GM19463 (cell line): ENCODE measurements around the gene IL1R2.

Experiments used
- ATAC-seq: cut with Tn5 transposase; IDR thresholded peaks from one replicate; pipeline ENCODE4 v1.9.1; 2021; ENCODE audit warnings: mild to moderate bottlenecking, moderate library complexity; ENCODE audit not compliant: unreplicated experiment

The IL1R2 gene

DNA sequence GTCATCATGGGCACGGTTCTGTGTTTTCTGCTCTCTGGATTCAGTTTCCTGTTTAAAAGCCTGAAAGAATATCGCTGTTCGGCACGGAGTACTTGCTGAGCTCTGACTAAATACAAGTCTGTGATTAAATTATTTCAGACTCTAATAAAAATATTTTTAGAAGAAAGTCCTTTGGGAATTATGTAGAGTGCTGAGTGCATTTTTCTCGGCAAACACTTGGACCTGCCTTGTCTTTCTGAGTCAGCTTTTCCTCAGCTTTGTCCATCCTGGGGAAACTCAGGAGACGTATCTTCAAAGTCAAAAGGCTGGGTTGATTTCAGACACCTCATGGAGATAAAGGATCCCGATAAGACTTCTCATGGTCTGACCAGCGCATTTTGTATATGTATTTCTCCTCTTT is 45.9 kb downstream of the IL1R2 start:
- ATAC-seq = no peak

DNA sequence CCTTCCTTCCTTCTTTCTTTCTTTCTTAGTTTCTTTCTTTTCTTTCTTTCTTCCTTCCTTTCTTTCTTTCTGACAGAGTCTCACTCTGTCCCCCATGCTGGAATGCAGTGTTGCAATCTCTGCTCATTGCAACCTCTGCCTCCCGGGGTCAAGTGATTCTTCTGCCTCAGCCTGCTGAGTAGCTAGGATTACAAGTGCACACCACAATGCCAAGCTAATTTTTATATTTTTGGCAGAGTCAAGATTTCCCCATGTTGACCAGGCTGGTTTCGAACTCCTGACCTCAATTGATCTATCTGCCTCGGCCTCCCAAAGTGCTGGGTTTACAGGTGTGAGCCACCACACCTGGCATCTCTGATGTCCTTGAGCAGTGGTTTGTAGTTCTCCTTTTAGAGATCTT is 48.5 kb downstream of the IL1R2 start:
- no peak for ATAC-seq

DNA sequence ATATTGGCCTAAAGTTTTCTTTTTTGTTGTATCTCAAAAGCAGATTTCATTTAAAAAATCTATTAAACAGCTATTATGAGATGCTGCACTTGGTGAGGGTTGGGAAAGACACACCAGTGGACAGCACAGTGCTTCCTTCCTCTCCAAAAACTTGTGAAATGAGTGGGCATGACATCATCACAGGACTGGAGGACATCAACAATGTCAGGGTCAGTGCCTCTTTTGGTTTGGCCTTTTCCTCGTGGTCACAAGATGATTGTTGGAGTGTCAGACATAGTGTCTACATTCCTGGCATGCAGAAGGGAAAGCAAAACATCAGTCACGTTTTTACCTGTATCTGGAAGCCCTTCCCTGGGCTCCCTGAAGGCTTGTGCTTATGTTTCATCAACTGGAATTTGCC is 49.6 kb downstream of the IL1R2 start:
- ATAC-seq = no peak

DNA sequence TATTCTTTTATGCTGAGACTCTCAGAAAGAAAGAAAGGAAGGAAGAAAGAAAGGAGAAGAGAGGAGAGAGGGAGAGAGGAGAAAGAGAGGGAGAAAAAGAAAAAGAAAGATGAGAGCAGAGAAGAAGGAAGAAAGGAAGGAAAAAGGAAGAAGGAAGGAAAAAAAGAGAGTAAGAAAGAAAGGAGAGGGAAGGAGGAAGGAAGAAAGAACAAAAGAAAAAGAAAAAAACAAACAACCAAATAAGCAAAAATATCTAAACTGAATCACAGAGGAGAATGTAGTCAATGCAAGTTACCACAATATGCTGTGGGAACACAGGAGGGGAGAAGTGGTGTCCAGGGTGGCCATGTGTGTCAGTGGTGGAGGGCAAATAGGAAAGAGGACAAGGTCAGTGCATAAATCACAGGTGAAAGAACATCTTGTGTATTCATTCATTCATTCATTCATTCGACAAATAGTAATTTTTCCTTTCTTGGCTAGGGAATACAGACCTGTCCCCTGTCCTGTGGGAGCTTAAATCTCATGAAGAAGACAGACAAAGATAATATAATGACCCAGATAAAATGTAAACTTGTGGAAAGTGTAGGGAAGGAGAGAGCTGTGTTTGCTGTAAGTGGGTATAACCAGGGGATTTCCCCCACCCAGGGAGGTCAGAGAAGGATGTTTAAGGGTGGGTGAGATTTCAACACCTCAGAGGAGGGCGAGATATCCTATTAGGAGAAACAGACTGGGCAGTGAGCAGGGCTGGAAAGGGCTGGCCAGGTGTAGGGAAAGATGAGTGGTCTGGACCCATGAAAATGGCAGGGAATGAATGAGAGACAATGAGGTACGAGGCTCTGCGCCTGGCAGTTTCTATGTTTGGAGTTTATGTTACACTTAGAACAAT is 50.7 kb downstream of the IL1R2 start:
- ATAC-seq = no peak

DNA sequence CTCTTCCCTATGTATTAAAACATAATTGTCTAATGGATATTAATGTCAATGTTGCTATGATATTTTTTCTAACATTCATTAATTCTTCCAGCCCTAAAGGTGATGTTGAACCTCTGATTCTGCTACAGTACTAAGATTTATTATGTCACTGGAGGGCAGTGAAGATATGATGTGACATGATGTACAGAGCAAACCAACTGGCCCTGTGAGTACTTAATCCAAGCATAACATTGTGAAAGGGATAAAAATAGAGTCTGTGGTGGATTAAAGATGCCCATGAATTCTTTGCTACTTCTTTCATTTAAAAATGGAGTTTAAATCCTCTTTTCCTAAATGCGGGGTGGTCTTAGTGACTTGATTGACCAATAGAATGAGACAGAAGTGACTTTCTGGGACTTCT is 51.8 kb downstream of the IL1R2 start:
- no peak for ATAC-seq

DNA sequence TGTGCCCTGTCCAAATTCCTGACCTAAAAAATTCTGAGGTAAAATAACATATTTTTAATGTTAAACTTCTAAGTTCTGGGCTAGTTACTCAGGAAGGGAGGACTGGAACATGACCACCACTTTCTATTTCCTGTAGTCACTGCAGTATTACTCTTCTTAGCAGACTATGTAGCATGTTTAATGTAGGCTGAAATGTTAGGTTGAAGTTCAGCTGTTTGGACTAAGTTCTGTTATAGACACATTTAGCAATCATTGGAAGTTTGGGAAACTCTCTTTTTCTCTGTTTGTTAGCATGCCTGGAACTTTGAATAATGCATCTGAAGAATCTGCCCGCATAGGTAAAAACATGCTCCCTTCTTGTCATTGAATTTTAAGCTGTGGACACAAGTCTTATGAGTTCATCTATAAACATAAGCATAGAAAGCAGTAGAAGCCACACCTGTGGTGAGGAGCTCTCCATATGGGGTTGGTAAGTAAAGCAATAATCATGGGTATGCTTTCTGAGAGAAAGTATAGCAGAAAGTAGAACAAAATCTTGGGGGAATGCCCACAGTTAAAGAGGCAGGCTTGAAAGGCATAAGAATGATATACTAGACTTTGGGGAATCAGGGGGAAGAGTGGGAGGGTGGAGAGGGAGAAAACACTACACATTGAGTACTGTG is 52.6 kb downstream of the IL1R2 start:
- no peak for ATAC-seq

DNA sequence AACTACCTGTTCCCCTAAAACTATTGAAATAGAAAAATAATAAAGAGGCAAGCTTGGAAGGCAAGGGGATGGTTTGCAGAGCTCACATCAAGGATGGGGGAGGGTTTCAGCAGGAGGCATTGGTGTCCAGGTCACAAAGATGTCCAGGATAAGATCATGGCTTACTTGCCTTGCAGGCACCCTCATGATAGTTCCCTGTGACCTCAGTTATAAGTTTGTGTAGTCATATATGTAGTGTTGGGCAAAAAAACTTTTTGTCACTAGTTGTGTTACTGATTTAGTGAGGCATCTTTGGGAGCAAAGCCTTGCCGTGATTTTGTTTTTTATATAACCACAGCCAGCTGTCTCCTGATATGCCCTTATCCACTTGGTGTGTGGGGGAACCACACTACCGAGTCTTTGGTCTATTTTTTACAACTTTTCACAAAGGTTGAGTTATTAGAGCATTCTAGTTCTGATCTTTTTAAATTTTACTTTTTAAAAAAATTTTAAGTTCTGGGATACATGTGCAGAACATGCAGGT is 53.3 kb downstream of the IL1R2 start:
- no peak for ATAC-seq

DNA sequence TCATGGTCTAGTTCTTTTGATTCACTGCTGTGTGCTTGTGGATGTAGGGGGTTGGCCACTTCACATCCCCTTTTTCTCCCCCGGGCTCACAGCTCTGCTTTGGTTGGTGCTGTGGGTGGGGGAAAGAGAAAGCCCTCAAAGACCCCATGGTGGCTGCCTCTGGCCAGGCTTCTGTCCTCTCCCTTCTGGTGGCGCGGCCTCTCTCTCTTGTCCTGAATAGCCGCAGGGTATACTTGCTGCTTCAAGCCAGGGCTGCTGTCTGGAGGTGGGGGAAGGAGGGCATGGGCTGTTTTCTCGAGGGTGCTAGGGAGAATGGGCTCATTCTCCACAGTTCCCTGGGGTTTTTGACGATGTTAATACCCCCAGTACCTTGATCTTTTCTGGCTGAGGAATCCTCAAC is 53.9 kb downstream of the IL1R2 start:
- ATAC-seq = no peak

DNA sequence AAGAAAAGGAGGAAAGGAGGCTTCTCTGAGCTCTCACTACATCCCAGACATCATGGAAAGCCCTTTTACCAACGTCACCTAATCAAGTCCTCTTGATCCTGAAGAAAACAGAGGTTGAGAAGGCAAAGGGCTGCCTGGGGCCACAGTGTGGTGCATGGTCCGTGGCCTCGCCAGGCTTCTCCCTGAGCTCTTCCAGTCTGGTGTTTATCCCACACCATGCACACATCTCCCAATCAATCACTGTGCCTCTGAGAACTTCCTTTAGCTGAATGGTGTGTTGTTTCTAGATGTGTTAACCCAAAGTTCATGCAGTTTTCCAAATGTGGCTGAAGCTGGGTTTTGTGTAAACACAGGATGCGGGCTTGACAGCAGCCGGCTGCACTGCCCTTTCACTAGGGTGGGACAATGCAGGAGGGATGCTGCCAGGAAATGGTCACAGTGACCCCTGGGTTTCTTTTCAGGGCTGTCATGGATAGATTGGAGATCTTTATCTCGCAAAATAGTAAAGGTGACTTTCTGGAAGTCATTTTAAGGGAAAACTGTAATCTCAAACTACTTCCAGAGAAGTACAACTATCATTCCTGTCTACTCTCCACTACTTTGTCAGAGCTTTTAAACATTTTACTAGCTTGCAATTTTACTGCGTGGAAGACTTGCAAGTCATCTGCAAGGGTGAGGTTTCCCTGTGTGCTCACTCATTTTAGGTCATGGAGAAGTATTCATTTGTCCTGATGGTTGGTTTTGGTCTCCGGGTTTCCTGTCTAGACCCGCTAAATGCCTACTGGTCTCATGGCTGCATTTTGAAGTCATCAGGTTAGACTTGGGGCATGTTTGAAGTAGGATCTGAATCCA is 54.6 kb downstream of the IL1R2 start:
- no peak for ATAC-seq

DNA sequence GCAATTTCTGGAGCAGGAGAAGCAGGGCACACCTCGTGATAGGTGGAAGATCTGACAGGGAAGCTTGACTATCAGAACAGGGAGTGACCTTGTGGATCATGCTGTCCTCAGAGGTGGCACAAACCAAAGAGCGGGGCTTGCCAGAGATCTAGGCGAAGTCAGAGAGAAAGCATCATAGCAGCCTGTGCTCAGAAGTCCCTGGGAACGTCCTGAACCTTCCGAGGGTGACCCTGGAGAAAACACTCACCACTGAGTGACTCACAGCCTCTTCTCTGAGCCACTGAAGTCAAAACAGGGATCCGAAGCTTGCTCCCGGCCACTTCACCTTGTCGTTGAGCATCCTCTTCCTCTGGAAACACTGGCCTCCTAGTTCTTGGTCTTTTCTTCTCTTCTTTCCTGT is 56.7 kb downstream of the IL1R2 start:
- ATAC-seq = no peak

DNA sequence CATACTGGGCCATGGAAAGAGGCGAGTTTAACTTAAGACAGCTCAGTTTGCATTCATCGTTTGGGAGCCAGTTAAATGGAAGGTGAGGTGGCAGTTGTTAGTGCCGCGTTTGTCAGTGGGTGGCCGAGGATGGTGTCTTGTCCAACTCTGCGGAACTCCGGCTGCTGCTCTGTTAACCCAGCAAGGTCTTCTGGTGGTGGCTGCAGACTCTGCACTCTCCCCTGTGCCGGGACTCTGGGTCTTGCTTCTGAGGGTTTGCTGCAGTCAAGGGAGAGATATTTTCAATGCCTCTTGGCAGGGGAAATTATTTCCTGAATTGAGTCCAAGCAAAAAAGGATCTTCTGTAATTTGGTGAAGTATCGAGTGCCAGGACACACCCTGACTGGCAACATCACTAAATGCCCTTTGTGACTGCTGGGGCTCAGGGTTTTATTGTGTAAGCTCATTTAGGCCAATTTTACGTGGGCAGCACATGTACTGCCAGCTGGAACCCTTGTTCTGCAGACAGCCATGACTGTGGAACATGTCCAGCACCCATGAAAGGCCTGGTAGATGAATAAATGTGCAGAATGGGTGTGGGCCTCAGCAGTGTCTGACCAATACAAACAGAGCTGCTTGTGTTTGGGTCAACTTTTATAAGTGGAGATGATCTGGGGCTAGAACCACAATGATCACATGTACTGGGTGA is 58.1 kb downstream of the IL1R2 start:
- ATAC-seq = no peak

DNA sequence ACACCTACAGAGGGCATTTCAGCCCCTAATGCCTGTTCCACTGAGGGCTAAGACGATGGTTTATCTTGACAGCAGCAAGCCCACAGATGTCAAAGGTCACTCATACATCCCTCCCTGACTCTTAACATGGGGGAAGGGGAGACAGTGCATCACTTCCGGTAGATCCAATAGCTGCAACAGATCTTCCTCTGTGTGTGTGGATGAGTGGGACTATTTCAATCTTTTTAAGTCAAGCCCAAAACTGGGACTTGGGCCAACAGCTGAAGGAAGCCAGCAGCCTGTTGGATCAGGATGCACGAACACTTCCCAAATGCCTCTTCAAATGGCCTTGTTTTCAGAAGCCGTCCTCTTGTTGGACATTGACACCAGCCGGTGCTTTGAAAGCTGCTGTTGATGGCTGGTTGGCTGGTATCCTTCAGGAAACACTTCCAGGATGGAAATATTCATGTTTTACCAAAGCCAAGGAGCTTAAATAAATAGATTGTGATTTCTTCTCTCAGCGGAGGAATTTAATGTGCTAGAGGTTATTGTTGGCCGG is 59.2 kb downstream of the IL1R2 start:
- no peak for ATAC-seq

DNA sequence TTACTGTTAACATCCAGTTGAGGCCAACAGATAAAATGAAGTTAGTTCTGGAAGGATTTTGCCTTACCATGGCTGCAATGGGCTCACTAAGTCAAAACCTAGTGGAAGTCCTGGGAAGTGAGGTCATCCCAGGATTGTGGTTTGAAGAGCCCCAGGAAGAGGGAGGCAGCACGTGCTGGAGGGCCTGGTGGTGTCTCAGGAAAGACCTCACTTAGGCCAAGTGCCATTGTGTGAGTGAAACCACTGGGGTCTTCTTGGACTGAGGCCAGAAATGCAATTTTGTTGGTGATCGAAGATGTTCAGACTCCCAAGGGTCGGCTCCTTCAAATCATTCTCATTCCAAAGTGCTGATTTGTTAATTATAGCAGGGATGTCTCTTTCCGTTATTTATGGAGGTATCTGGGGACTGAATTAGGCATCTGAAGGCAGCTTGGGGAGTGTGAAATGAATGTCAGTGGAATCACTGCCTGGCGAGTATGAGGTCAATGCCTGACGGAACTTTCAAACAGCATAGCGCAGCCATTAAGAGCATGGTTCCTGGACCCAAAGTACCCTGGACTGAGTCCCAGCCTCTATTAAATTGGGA is 60.0 kb downstream of the IL1R2 start:
- ATAC-seq = no peak

DNA sequence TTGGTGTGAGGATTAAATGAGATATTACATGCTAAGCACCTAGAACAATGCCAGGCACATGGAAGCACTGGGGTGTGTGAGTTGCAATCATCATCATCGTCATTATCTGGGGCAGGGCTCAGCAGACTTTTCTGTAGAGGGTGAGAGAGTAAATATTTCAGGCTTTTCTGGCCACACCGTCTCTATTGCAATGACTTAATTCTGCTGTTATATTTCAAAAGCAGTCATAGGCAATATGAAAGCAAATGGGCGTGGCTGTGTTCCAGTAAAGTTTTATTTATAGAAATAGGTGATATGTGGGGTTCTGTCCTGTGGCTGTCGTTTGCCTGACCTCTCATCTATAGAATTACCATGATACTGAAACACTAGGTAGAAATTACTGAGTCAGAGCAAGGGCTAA is 60.6 kb downstream of the IL1R2 start:
- ATAC-seq = no peak

DNA sequence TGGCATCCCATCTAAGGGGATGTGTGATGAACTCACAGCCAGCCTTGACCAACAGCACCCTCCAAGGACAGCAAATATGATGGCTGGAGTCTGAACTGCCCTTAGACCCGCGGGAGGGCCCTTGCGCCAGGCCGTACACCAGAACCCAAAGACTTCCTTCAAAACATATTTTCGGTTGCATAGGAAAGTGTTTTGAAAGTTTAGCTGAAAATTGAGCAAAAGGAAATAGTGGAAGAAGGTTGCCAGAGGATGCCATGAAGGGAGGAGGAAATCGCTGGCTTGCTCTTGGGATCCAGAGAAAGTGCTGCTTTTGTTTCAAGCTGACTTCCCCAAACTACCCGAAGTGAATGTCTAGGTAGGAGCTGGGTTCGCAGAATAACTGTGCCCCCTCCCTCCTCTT is 61.3 kb downstream of the IL1R2 start:
- ATAC-seq = no peak

DNA sequence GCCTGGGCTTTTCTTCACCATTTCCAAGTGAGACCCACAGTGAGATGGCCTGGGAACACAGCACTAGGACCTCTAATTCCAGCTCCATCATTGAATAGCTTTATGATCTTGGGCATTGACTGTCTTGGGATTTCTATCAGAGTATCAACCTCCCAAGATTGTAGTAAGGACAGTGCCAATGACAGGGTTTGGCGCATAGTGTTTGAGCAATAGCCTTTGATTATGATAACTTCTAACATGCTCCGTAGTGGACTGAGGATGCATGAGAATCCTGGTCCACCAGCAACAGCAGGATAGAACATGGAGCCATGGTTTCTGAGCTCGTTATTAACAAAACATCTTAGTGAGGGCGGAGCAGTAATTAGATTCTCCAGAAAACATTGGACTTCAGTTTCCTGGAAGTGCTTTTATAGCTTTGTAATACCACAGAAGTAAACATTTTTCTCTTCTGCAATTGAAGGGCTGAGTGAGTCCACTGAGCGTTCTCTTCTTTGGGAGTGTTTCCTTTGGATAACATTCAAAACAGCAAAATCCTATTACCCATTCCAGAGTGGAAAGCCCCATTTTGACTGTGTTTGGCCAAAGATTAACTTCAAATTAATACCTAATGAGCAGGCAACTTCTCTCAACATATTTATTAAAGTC is 63.7 kb downstream of the IL1R2 start:
- no peak for ATAC-seq

DNA sequence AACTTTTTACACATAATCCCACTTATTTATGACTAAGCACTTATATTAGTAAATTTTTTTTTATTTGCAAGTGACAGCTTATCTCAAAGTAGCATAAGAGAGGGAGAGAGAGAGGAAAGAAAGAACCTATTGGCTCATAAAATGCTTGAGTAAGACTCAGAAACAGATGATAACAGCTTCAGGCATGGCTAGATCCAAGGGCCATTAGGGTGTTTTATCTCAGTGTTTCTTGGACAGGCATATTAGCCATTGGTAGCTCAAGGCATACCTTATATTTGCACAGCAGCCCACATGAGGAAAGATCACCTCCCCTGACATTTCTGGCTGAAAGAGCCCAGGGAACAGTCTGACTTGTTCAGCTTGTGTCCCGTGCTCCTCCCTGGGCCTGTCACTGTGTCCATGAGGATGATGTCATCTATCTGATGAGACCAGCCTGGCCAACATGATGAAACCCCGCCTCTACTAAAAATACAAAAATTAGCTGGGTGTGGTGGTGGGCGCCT is 64.4 kb downstream of the IL1R2 start:
- no peak for ATAC-seq

DNA sequence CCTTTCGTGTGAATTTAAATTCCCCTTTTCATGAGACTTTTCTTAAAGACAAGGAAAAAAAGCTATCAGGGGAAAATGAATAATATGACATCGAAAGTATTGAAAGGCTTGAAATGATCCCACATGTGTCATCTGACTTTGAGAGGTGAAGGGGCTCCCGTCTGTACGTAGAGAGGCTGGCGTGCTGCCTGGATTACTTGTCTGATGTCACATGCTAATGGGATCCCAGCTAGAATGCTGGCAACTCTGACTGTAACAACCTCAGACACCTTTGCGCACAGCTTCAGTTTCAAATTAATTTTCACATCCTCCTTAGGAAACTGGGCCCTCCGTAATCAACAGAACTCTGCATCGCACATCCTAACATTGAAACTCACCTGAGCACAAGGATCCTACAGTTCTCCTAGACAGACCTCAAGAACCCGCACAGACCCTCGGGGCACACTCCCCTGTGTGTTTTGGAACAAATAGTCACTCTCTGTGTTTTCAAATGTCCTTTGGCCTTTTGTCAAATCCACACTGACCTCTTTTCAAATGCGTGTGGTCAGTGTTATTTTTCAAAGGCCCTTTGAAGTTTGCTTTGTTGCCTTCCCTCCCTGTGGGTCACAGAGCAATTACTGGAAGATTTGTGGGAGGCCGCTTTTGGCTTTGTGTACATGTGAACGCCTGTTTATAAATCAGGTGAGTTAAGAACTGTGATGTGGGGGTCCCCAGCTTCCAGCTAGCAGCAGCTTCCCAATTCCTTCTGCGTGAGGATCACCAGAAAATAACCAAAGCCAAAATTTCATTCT is 65.9 kb downstream of the IL1R2 start:
- no peak for ATAC-seq
